T-helper 2 cell treated with Interferon-gamma antibody and Interleukin-4, amounts not matched to agents 100 ng/mL and 5 ng/mL, for 36 hours (primary cell): Measurements from ENCODE around the gene PTPRN2. TPM values are rescaled to one million over a fixed set of nuclear protein-coding genes. Genes with fewer than 3 reads are reported as not detected.
"Not testable (repeated sequence)": the region's sequence is repeated elsewhere in the genome, so short reads cannot be mapped to it uniquely, and the experiment has no call there.

ENCODE experiments used
- intact Hi-C: fragments of 100-400 bp; cut with micrococcal nuclease; formaldehyde crosslinking; loops from one replicate; pipeline ENCODE4 v1.15.1; 2023
- total RNA-seq: library from RNA; stranded (reverse); gene quantifications from 2 replicates; pipeline ENCODE4 v1.2.3, GENCODE V29; 2022

PTPRN2 gene
- total RNA-seq, 1 donor from 2014 or later = 5.1 TPM

DNA sequence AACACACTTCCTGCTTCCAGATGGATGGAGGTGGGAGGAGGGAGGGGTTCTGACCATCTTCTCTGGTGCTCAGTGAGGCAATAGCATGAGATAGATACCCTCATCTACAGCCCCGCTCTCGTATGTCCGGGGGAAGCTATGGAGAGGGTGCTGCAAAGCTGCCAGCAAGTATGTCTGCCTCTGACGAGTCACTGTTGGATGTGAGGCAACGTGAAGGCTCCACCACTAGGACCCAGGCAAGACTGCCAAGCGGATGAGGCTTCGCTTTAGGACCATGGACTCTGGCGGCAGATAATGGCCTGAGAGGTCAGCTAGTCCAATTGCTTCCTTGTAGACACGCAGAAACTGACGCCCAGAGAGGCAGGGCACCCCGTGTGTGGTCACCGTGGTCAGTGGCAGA is 601.6 kb downstream of the PTPRN2 start:
- intact Hi-C loops = no loop called here

- intact Hi-C loops = no loop called here
Observed at GRCh38 chr7:157985636-157986035, 602.0 kb downstream of the PTPRN2 start.

GRCh38 chr7:157984423-157985163 is 603.0 kb downstream of the PTPRN2 start:
- intact Hi-C loops = no loop called here

DNA sequence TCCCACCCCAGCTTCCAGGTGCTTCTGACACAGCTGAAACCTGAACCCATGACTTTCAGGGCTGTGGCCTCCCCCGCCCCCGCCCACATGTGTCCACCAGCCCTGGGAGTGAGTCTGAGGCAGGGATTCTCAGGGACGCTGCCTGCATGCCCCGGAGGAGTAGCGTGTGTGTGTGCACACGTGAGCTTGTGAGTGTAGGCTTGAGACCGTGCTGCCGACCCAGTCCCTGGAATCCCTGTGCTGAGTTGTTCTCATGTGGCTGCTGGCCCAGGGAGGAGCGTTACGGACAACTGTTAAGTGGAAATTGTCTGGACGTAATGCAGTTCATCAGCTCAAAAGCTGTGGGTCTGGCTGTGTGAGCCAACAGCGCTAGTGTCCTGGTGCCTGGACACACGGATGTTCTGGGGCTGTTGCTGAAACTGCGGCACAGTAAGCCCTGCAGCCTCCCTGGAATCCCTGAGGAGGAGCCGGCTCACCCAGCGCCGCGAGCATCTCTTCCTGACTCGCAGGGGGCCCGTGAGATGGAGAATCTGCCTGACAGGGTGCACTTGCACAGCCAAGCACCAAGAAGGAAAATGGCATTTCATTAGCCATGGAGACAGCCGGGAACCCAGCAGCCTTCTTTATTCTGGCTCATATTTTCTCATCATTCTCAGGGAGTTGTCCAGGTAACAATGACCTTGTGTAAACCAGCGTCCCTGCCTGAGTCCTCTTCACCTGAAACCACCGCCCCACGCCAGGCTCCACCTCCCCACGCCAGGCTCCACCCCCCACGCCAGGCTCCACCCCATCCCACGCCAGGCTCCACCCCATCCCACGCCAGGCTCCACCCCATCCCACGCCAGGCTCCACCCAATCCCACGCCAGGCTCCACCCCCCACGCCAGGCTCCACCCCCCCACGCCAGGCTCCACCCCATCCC is 603.9 kb downstream of the PTPRN2 start:
- intact Hi-C loops = no loop called here

GRCh38 chr7:157981778-157982177 is 605.8 kb downstream of the PTPRN2 start:
- intact Hi-C loops = no loop called here

- intact Hi-C loops = no loop called here
Observed at GRCh38 chr7:157980774-157981173, 606.8 kb downstream of the PTPRN2 start.

DNA sequence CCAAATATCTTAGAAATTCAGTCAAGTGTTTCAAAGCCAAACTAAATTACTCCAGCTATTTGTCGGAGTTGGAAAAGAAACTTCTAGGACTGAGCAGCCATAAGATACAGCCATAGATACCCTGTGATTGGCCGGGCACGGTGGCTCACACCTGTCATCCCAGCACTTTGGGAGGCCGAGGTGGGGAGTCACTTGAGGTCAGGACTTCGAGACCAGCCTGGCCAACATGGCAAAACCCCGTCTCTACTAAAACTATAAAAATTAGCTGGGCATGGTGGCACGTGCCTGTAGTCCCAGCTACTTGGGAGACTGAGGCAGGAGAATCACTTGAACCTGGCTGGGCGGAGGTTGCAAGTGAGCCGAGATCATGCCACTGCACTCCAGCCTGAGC is 607.3 kb downstream of the PTPRN2 start:
- intact Hi-C loops = not testable (repeated sequence)

GRCh38 chr7:157979636-157980340 is 607.8 kb downstream of the PTPRN2 start:
- intact Hi-C loops = no loop called here

DNA sequence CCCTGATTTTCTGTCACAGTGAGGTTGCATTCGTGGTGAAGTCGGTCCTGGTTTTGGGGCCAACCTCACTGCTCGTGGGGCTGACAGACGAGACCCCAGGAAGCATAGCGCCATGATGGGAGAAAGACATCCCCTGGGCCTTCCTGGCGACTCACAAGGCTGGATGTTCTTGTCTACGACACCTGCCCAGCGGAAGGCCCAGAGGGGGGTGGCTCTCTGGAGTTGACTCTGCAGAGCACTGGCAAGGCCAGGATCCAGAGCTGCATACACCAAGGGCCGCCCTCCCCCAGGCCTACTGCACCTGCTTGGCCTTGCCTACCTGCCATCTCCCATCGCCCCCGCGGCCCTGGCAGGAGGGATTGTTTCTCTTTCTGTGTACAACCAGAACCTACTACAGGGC is 608.9 kb downstream of the PTPRN2 start:
- intact Hi-C loops = no loop called here

DNA sequence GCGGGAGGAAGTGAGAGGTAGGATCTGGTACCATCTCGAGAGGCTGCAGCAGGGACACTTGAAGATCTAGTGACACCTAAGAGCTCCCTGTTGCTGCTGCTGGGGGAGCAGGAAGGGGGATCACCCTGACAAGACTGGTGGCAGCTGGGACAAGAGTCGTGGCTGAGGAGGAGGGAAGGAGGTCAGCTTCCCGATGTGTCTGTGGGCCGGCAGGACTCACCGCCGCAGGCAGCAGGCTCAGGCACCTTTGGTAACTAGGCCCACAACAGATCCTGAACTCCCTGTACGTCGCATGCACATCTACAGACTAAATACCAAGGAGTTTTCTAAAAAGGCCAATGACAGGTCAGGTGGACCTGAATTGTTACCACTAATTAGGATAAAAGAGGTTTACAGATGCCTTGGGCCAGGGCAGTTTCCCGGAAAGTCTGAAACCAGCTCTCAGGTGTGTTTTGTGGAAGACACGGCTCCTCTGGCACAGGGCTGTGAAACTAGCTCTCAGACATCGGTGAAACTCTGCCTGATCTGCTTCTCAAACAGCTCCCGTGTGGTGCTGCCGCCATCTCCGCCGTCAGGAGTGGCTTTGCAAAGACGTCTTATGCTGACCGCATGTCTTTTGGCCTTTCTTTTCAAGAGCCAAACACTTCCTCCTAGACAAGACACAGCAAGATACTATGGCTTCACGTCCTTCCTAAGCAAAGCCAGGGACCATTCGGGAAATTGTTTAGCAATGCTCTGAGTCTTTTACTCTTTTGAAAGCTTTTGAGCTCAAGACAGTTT is 609.7 kb downstream of the PTPRN2 start:
- intact Hi-C loops = no loop called here

DNA sequence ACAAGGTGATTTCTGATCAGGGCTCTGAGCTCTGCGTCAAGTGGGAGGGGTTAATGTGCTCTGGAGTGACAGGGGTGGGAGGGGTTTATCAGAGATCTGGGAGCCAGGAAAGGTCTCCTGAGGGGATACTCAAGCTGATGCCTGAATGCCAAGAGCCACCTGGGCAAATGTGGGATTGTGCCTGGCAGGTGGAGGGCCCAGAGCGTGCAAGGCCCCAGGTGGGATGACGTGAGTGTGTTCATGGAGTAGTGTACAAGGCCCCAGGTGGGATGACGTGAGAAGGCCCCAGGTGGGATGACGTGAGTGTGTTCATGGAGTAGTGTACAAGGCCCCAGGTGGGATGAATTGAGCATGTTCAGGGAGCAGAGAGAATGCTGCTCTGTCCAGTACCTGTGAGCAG is 610.3 kb downstream of the PTPRN2 start:
- intact Hi-C loops = no loop called here

GRCh38 chr7:157976406-157976805 is 611.2 kb downstream of the PTPRN2 start:
- intact Hi-C loops = no loop called here

DNA sequence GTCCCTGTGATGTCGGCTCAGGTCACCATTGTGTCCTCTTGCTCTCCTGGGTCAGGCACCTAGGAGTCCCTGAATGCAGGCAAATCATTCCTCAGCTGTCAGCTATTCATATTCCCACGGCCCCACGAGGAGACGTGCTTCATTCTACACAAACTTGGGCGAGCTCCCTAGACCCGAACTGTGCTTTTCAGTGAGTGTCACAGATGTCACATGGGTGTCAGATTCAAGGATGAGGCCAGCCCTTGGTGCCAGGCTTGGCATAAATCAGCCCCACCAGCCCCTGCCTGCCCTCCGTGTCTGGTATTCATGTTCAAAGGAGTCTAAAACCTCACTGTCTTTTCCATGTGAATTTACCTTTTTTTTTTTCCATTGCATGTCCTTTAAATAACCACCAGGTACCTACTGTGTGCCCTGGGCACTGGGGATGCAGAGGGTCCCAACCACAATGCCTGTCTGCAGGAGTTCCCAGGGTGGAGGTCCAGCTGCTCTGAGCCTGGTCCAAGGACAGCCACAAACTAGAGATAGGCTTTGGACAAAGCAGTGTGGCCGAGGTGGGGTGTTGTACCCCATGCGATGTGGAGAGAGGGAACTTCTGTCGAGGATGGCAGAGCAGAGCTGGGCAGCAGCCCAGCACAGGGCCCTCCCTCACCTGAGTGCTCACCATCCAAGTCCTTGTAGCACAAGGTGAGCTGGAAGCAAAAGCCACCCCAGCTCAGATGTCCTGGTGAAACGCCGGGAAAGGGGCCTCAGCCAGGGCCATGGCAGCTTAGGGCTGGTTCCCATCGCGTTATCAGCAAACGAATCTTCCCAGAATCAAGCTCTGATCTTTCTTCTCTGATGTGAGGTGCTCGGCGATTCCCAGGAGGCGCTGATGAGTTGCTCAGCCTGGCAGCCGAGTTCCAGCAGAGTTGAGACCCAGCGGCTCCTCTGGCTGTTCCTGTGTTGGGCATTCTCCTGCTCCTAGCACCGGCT is 611.9 kb downstream of the PTPRN2 start:
- intact Hi-C loops = no loop called here

GRCh38 chr7:157974678-157975230 is 612.9 kb downstream of the PTPRN2 start:
- intact Hi-C loops = no loop called here

DNA sequence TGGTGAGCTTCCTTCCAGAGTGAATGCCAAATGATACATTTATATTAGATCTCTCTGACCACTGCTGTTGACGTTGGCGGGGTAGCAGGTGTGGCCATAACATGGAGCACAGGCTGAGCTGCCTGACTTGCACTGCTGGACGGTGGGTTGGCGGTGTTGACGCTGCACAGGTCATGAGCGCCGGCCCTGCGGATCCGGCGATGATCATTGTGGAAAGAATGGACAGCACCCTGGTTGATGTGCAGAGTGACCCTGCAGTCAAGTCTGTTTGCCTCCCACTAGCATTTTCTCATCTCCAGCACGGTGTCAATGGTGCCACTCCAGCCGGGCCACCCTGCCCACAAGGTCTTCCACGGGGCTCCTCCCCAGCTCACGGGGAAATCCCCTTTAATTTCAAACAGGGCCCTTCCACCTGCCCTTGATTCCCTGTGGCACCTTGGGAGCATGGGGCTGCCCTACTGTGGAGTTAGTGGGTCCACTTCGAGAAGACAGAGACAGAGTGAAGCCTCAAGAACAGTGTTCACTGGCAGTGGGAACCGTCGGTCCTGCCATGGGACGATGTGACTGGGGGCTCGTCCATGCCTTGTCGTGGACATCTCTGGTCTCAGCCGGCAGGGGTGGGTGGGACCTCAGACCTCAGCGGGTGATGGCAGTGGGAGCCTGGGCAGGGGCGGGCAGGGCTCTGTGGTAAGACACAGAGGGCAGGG is 613.5 kb downstream of the PTPRN2 start:
- intact Hi-C loops = no loop called here

DNA sequence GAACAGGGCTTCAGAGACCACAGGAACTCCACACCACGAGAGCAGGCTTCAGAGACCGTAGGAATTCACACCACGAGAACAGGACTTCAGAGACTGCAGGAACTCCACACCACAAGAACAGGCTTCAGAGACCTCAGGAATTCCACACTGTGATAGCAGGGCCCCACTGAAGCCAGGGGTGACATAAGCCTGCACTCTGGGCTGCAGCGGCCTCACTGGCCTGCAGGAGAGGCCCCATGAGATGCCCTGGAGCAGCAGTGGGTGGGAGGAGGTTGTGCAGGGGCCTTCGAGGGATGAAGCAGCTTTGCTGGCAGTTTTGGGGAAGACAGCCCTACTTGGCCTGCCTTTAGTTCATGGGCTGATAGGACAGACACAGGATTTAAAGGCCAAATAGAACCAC is 614.7 kb downstream of the PTPRN2 start:
- intact Hi-C loops = no loop called here

DNA sequence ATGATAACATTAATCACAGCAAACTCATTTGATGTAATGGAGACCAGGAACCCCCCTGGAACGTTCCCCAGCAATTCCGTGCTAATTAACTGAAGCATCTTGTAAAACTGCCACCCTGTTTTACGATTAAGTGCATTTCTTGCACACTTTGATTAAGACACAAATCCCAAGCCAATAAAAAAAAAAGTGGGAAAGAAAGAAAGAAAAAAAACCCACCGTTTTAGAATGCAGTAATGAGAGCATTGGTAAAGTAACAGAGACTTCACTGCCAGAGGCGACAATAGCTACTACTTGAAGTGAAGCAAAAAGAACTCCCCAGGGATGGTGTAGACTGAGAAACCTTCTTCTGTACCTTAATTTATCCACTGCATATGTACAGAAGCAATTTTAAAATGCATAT is 616.1 kb downstream of the PTPRN2 start:
- intact Hi-C loops = no loop called here

DNA sequence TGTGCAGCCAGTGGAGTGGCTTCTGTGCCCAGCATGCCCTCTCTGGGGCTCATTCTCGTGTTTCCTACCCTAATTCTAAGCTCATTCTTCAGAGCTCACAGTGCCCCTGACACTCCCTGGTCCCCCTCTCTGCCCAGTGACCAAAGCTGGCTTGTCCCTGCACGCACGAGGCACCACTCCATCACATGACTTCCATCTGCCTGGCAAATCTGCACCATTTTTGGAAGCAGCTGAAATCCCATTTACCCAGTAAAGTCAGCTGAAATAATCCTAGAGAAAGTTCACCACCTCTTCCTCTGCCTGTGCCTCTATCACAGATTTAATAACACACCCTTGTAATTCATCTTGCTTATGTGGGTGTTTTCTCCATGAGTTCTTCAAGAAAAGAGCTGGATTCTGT is 616.9 kb downstream of the PTPRN2 start:
- intact Hi-C loops = no loop called here

DNA sequence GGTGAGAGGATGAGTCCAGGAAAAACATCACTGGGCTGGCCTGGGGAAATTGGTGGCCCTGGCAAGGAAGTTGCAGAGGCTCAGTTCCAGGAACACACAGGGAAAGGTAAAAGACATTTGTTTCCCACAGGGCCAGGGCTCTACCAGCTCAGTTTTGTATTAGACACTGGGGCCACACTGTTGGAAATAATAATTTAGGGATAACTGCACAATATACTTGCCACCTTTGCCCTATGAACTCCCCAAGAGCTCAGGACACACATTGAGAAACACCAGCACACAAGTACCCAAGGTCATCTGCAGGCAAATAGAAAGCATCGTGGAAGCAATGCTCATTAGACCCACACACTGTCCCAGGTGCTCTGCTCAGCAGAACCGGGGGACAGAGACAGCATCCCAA is 617.6 kb downstream of the PTPRN2 start:
- intact Hi-C loops = no loop called here
